Effector CD8-positive, alpha-beta T cell (primary cell): ENCODE results near the gene DELE1.
"Not testable (repeated sequence)": the region's sequence is repeated elsewhere in the genome, so short reads cannot be mapped to it uniquely, and the experiment has no call there.

ENCODE experiments used
- DNase-seq: peaks from one replicate; lab custom pipeline; 2025; lab: John Stamatoyannopoulos, UW

The DELE1 gene

DNA sequence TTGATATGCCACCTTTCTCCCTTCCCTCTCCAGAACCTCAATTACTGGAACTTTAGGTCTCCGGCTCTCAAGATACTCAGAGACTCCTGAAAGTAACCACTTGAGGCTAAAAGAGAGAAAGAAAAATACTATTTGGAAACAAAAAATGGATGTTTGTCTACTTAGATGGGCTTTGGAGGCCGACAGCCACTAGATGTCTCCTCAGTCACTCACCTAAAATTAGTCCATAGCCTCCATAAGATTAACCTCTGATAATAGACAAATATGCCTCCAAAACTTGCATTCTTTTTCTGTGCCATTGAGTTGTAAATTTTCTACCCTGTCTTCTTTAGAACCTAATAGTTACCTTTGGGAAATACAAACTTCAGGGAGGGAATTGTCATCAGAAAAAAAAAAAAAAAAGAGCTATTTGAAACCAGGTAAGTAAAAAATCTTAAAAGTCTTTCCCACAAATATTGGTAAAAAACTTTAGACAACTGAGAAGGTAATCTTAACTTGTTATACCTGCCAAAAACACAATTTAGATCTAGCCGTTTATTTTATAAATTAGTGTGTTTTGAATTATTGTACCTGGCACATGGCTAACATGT lies 34.3 kb upstream of the DELE1 start:
- DNase-seq = no peak

DNA sequence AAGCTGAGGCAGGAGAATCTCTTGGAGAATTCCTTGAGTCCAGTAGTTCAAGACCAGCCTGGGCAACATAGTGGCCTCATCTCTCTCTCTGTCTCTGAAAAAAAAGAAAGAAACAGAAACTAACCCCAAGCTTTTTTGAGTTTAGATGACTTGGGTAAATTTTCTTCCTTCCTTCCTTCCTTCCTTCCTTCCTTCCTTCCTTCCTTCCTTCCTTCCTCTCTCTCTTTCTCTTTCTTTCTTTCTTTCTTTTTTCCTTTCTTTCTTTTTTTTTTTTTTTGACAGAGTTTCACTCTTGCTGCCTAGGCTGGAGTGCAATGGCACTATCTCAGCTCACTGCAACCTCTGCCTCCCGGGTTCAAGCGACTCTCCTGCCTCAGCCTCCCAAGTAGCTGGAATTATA lies 33.2 kb upstream of the DELE1 start:
- DNase-seq = not testable (repeated sequence)

- no peak for DNase-seq
These were observed 26.2 kb upstream of the DELE1 start for GRCh38 chr5:141897425-141897824.

GRCh38 chr5:141898448-141899049 lies 25.1 kb upstream of the DELE1 start:
- DNase-seq = no peak

DNA sequence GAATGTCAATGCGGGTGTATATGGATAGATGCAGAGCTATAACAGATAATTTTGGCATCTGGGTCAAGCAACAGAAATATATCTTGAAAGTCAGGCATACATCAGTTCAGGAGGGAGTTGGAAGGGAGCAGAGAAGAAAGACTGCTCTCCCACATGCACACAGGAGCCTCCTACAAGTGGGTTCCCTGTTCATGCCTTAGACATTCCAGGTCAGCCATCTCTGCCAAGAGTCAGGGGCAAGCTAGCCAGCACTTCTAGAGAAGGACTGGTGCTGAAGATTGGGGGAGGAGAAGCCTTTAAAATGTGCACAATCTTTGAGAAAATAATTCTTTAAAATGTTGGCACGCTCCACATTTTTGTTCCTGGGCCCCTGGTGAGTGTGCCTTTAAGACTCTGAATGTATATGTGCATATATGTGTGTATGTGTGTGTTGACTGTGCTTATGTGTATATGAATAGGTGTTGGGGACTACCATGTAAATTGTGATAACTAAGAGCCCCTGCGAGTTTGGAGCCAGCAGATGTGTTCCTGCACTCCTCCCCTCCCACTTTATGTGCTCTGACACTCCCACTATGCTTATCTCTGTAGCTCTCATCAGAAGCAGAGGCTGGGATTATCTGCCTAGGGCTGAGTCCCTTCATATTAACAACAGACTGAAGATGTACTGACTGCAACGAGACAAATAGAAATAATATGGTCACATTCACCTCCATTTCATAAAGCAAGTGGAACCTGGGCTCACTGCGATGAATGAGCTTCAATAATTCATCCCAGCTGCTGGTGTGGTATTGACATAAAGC lies 21.5 kb upstream of the DELE1 start:
- no peak for DNase-seq

- DNase-seq = no peak
These were observed 20.4 kb upstream of the DELE1 start for GRCh38 chr5:141903261-141903660.

GRCh38 chr5:141904551-141904950 lies 19.1 kb upstream of the DELE1 start:
- DNase-seq = no peak

GRCh38 chr5:141906517-141906916 lies 17.2 kb upstream of the DELE1 start:
- DNase-seq = no peak

GRCh38 chr5:141906972-141907371 lies 16.7 kb upstream of the DELE1 start:
- no peak for DNase-seq

DNA sequence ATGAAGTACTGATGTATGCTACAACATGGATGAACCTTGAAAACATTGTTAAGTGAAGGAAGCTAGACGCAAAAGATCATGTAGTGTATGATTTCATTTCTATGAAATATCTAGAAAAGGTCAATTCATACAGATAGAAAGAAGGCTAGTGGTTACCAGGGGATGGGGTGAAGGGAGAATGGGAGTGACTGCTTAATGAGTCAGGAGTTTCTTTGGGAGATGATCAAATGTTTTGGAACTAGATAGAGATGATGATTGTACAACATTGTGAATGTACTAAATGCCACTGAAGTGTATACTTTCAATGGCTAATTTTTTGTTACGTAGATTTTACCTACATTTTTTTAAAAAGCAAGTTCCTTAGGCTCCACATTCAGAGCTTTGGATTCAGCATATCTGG lies 14.9 kb upstream of the DELE1 start:
- no peak for DNase-seq

DNA sequence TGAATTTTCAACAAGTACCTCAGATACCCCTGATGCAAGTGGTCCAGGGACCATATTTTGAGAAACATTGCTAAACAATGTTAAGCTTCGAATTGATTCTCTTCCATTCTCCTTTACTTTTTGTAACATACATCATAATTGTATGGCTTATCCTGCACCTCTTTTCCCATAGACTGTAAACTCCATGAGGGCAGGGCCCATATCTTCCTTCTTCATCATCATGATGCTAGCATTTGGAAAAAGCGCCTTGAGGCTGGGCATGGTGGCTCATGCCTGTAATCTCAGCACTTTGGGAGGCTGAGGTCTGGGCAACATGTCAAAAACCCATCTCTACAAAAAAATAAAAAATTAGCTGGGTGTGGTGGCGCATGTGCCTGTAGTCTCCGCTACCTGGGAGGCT lies 14.5 kb upstream of the DELE1 start:
- no peak for DNase-seq

- DNase-seq = no peak
These were observed 13.4 kb upstream of the DELE1 start for GRCh38 chr5:141910271-141910673.

DNA sequence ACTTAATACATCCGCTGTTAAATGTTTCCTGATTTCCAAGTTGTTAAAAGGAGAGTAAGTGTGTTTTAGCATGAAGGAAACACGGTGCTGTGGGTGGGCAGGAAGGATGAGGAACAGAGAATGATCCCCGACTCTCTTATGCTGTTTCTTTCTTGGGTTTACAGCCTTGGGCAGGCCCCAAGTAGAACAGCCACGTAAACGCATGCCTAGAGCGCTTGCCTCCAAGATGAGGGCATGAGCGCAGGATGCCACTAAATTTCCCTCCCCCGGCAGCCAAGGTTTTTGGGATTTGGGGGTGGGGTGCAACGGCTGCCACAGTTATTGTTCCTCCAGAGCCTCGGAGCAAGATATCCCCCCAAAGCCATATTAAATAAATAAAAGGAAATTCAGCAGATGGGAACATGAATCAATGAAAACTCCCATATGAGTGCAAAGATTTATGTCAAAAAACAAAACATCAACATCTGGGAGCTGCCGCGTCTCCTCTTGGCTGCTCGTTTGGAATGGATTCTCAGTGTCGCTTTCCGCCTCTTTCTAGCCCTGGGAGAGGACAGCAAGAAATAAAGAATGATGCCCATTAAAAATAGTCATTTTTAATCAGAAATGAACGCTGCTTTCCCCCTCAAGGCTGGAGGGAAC lies 10.0 kb upstream of the DELE1 start:
- no peak for DNase-seq

- DNase-seq = peak; percentile 7
These were observed 9.4 kb upstream of the DELE1 start for GRCh38 chr5:141914199-141914743.

DNA sequence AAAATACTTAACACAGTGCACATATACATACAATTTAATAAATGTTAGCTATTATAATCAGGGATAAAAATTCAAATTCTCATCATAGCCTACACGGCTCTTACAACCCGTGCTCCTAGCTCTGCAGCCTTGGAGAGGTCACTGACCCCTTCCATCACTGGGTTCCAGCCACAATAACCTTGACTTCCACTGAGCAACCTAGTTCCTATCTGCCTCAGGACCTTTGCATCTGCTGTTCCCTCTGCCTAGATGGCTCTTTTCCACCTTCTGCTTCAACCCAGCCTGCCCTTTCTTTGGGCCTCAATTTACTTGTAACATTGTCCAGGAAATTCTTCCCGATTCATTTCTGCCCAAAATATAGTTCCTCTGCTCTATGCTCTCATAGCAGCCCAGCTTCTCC lies 8.9 kb upstream of the DELE1 start:
- no peak for DNase-seq

DNA sequence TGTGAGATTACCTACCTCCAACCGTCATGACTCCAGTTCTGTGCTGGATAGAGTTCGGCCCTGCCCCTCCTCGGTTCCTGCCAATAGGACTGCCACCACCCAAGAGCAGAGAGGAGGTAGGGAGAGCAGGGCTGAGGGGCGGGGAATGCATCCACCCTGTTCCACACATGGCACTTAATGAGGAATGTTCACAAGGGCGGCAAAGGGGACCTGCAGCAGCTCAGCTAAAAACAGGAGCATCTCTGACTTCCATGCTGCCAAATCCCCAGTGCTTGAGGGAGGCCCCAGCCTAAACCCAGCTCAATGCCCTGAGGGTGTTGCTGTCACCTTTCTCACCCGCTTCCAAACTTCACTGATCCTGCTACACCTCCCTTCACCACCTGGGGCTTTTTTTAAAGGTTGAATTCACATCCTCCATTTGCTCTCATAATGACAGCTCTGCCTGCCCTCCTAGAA lies 7.8 kb upstream of the DELE1 start:
- DNase-seq = no peak

GRCh38 chr5:141916522-141916921 lies 7.1 kb upstream of the DELE1 start:
- DNase-seq = no peak

- DNase-seq = no peak
These were observed 5.9 kb upstream of the DELE1 start for GRCh38 chr5:141917760-141918159.

DNA sequence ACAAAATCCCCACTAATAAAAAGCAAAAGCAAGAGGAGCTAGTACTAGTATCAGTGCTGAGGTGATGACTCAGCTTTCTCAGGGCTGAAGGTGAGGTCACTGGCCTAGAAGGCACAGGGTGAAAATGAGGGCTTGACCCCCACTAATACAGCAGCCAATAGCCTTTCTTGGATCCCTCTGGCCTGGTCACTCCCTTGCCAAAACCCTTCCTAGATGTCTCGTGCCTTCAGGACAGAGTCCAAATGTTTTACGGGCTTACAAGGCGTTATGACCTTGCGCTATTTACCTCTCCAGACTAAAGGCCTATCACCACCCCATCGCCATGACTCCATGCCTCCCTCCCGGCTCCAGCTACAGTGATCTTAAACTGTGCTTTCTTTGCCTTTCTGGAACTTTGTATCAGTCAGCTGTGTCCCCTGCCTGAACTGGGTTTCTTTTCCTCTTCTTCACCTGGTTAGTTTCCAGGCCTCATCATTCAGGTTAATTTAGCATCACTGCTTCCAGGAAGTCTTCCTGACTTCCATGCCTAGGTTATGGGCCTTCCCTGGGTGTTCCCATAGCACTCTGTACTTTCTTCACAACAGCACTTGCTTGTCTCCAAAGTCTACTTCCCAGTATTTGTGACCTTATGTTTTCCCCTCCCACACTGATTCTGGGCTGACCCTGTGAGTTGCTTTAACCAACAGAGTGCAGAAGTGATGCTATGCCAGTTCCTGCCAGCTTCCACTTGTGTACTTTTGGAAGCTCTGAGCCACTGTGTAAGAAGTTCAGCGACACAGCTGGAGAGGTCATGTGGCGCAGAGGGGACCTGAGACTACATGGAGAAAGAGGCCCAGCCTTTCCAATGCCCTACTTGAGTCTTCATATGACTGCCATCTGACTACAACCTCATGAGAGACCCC lies 4.2 kb upstream of the DELE1 start:
- DNase-seq = no peak

- DNase-seq = no peak
These were observed 2.9 kb upstream of the DELE1 start for GRCh38 chr5:141920771-141921170.

DNA sequence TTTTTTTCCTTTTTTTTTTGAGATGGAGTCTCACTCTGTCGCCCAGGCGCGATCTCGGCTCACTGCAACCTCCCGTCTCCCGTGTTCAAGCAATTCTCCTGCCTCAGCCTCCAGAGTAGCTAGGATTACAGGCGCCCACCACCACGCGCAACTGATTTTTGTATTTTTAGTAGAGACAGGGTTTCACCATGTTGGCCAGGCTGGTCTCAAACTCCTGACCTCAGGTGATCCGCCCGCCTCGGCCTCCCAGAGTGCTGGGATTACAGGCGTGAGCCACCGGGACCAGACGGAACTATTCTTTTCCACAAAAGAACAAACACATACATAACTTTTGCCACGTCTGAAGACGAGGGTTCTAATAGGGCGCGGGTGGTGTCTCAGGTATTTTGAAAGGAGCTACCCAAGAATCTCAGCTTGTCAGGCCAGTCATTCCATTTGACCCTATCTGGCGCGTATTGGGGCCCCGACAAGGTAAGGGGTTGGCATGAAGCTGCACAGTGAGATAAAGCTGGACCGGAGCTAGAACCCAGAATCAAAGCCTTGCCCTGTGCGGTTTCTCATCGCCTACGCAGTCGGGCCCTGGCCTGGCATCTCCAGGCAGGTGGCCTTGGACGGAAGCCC lies 734 bp upstream of the DELE1 start:
- DNase-seq = not testable (repeated sequence)
